Adrenal gland (tissue), 5 donors: ENCODE results near the gene ZNHIT1.

Source experiments
- CTCF ChIP-seq, 6 experiments: fragments of 450-650 bp in 4 of 6; fragments of 200-600 bp in 2 of 6; sonication (generic) in 1 of 6; IDR thresholded peaks; 1 replicate in 5 of 6; 2 replicates in 1 of 6; pipeline versions ENCODE4 v1.5.1 to v1.8.0; 2016 to 2021; ENCODE audit warnings: antibody characterized with exemption in 6 of 6, mild to moderate bottlenecking in 2 of 6, moderate library complexity in 1 of 6
- POLR2A ChIP-seq, 2 donors: fragments of 450-650 bp; IDR thresholded peaks; one replicate each; pipeline ENCODE4 v1.6.1; 2017; ENCODE audit warnings: antibody characterized with exemption in 2 of 2, mild to moderate bottlenecking in 2 of 2, moderate library complexity in 1 of 2
- donor health status: DM: no; HTN: no; CAD: no.

- TF ChIP-seq POLR2A (IDR thresholded peaks at IDR 0.05), result no peak
- no peak for TF ChIP-seq CTCF (IDR thresholded peaks at IDR 0.05)
These were observed 23.0 kb downstream of the ZNHIT1 start for GRCh38 chr7:101241015-101241363.
